DLD1 (cell line): ENCODE measurements around the gene ADGRV1.
"Not testable (repeated sequence)": the region's sequence is repeated elsewhere in the genome, so short reads cannot be mapped to it uniquely, and the experiment has no call there.

Experiments
- in situ Hi-C: cut with HindIII; loops from 2 replicates; pipeline ENCODE4 v1.10.0; 2017; ENCODE audit warnings: low sequenced_read_pairs

Gene ADGRV1

GRCh38 chr5:90888511-90889324, 330.1 kb downstream of the ADGRV1 start:
- in situ Hi-C loops = no loop called here

GRCh38 chr5:90889325-90889600, 330.7 kb downstream of the ADGRV1 start:
- in situ Hi-C loops = no loop called here

GRCh38 chr5:90890180-90890579, 331.6 kb downstream of the ADGRV1 start:
- in situ Hi-C loops = no loop called here

- in situ Hi-C loops = no loop called here
Measured at GRCh38 chr5:90894866-90895420, 336.3 kb downstream of the ADGRV1 start.

- in situ Hi-C loops = no loop called here
Measured at GRCh38 chr5:90897618-90898017, 339.0 kb downstream of the ADGRV1 start.

- in situ Hi-C loops = no loop called here
Measured at GRCh38 chr5:90898326-90899013, 339.9 kb downstream of the ADGRV1 start.

GRCh38 chr5:90899014-90899604, 340.5 kb downstream of the ADGRV1 start:
- in situ Hi-C loops = no loop called here

- in situ Hi-C loops = no loop called here
Measured at GRCh38 chr5:90901261-90901660, 342.7 kb downstream of the ADGRV1 start.

- in situ Hi-C loops = no loop called here
Measured at GRCh38 chr5:90902170-90902569, 343.6 kb downstream of the ADGRV1 start.

GRCh38 chr5:90902651-90903386, 344.2 kb downstream of the ADGRV1 start:
- in situ Hi-C loops = no loop called here

GRCh38 chr5:90909101-90909503, 350.5 kb downstream of the ADGRV1 start:
- in situ Hi-C loops = no loop called here

GRCh38 chr5:90909940-90910339, 351.3 kb downstream of the ADGRV1 start:
- in situ Hi-C loops = no loop called here

GRCh38 chr5:90911169-90911568, 352.6 kb downstream of the ADGRV1 start:
- in situ Hi-C loops = no loop called here

GRCh38 chr5:90912476-90912875, 353.9 kb downstream of the ADGRV1 start:
- in situ Hi-C loops = no loop called here

GRCh38 chr5:90915393-90915792, 356.8 kb downstream of the ADGRV1 start:
- in situ Hi-C loops = loop anchor here (5.0 kb wide), 1 partner anchor 67 kb away; no protein-coding TSS in a partner anchor

- in situ Hi-C loops = loop anchor here (5.0 kb wide), 1 partner anchor 65 kb away; no protein-coding TSS in a partner anchor
Measured at GRCh38 chr5:90916947-90917800, 358.6 kb downstream of the ADGRV1 start.

GRCh38 chr5:90917928-90918668, 359.5 kb downstream of the ADGRV1 start:
- in situ Hi-C loops = loop anchor here (5.0 kb wide), 1 partner anchor 64 kb away; no protein-coding TSS in a partner anchor

- in situ Hi-C loops = no loop called here
Measured at GRCh38 chr5:90921418-90921973, 362.9 kb downstream of the ADGRV1 start.

- in situ Hi-C loops = not testable (repeated sequence)
Measured at GRCh38 chr5:90924222-90924621, 365.6 kb downstream of the ADGRV1 start.
